Measurements from ENCODE around the gene ARID1B. TPM values are rescaled to one million over a fixed set of nuclear protein-coding genes. Genes with fewer than 3 reads are reported as not detected.

ARID1B gene
- total RNA-seq, 1 experiment from 2014 or later = 35.6 TPM

DNA sequence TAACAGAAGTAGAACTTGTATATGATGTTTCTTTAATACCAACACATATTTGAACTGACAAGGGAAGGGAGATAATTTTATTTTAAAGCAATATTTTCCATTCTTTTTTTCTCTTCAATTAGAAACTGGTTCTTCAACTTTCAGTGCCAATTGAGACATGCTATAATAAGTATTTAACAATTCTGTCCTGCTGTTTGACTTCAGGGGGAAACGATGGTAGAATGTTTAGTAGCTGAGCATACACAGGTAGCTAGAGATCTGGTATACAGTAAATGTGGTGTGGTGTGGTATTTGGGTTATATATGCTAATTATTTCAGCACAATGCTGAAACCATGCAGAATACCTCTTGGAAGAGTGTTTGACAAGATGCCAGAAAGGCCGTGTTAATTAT lies 156.9 kb downstream of the ARID1B start (continued):
- TF ChIP-seq ZBTB33 (IDR thresholded peaks at IDR 0.05; ENCODE audit: extremely low read depth, insufficient replicate concordance, low read length) (no peak), FOSL1 (IDR thresholded peaks at IDR 0.05; ENCODE audit: low read depth) (no peak), JUND (IDR thresholded peaks at IDR 0.05) (no peak), SIN3A (IDR thresholded peaks at IDR 0.05; ENCODE audit: low read depth) (no peak), SP1 (IDR thresholded peaks at IDR 0.05; ENCODE audit: low read depth) (no peak), CBX3 (IDR thresholded peaks at IDR 0.05; ENCODE audit: low read depth) (no peak), ZNF274 (IDR thresholded peaks at IDR 0.05; ENCODE audit: low read depth, low read length) (no peak), ELF1 (IDR thresholded peaks at IDR 0.05; ENCODE audit: borderline replicate concordance, low read depth) (no peak), EZH2phosphoT487 (IDR thresholded peaks at IDR 0.05; ENCODE audit: borderline replicate concordance) (no peak), CTCF (IDR thresholded peaks at IDR 0.05 in 2 of 3, conservative IDR thresholded peaks at IDR 0.05 in 1 of 3; ENCODE audit: borderline replicate concordance in 1 of 3, insufficient read depth in 1 of 3, low read depth in 2 of 3, low read length in 2 of 3) (no peak), ATF3 (IDR thresholded peaks at IDR 0.05) (no peak), SRF (IDR thresholded peaks at IDR 0.05; ENCODE audit: low read depth) (no peak), YY1 (IDR thresholded peaks at IDR 0.05; ENCODE audit: extremely low read depth, insufficient replicate concordance, low read depth, low read length) (no peak)
